ENCODE data around the gene SURF1. TPM values are rescaled to one million over a fixed set of nuclear protein-coding genes. Genes with fewer than 3 reads are reported as not detected.

SURF1 gene
- total RNA-seq, 1 experiment from 2014 or later: 57.5 TPM

- Mint-ChIP-seq H3K4me3 (ENCODE audit: unreplicated experiment) (peak overlapping the region; percentile 89), H3K27ac (ENCODE audit: unreplicated experiment) (peak overlapping the region; percentile 96), H3K4me1 (ENCODE audit: low read depth, unreplicated experiment) (peaks cover 21% of the 10 kb centered on the region), H3K9me3 (ENCODE audit: unreplicated experiment) (no peaks in the 10 kb centered on the region), H3K27me3 (ENCODE audit: insufficient read depth, unreplicated experiment) (no peaks in the 10 kb centered on the region), H3K36me3 (ENCODE audit: insufficient read depth, unreplicated experiment) (peaks cover 60% of the 10 kb centered on the region)
- no peaks in the 10 kb centered on the region for H3K9me3 ChIP-seq
- no peaks in the 10 kb centered on the region for H3K27me3 ChIP-seq (replicated peaks; ENCODE audit: control insufficient read depth, insufficient read depth, low read length)
- ChIA-PET CTCF (interaction anchor here (0.9 kb wide), 1 partner anchor 85 kb away, joined by 4 read pairs; the partner anchor contains the start of gene CACFD1), POLR2A (interaction anchor here (0.9 to 1.3 kb wide), 2 partner anchors 27 to 85 kb away, joined by 3 to 5 read pairs; partner anchors contain the start of genes CACFD1, MED22 and RPL7A)
- TF ChIP-seq CTCF (IDR thresholded peaks at IDR 0.05; ENCODE audit: insufficient read depth in 1 of 2, low read depth in 1 of 2, low read length in 1 of 2, severe bottlenecking in 1 of 2, unreplicated experiment in 1 of 2): no peak
- TSS peak; percentile 58 for BruUV-seq (replicated peaks)
- intact Hi-C loops (cut with micrococcal nuclease; ENCODE audit: unreplicated experiment): no loop called here
- H3K36me3 ChIP-seq (ENCODE audit: control insufficient read depth, insufficient read depth, low read length): peaks cover 5% of the 10 kb centered on the region; the same call in 1 of the 2 replicates
- peak overlapping the region; percentile 58 for H3K4me3 ChIP-seq (ENCODE audit: low read depth, low read length)
- no peak for DNase-seq
- peaks cover 6% of the 10 kb centered on the region; the same call in 1 of the 2 replicates for H3K4me1 ChIP-seq
These were observed 18.4 kb upstream of the SURF1 start for GRCh38 chr9:133374612-133375115.

DNA sequence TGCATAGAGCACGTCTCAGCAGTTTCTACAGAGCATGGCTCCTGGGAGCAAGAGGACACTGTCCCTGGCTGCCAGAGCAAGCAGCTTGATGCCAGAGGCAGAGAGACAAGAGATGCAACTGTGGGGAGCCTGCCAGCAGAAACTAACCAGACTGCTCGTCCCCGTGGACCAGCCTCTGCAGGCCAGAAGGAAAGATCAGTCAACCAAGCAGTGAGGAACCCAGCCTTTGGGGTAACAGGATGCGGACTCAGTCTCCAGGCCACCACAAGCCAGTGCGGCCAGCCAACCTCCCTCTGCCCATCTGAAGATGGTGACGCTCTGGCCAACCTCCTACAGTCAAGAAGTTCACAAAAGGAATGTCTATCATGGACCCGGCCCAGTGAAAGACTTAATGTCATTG, 15.9 kb upstream of the SURF1 start:
- H3K27me3 Mint-ChIP-seq (ENCODE audit: insufficient read depth, unreplicated experiment): no peaks in the 10 kb centered on the region
- no peak for TF ChIP-seq CTCF (IDR thresholded peaks at IDR 0.05; ENCODE audit: insufficient read depth in 1 of 2, low read depth in 1 of 2, low read length in 1 of 2, severe bottlenecking in 1 of 2, unreplicated experiment in 1 of 2)
- H3K27ac Mint-ChIP-seq (ENCODE audit: unreplicated experiment): peak overlapping the region; percentile 29
- H3K4me1 Mint-ChIP-seq (ENCODE audit: low read depth, unreplicated experiment): peaks cover 24% of the 10 kb centered on the region
- H3K36me3 Mint-ChIP-seq (ENCODE audit: insufficient read depth, unreplicated experiment): peaks cover 81% of the 10 kb centered on the region
- H3K4me1 ChIP-seq: peaks cover 6% of the 10 kb centered on the region; the same call in 1 of the 2 replicates
- no peak for DNase-seq
- H3K9me3 ChIP-seq: no peaks in the 10 kb centered on the region
- intact Hi-C loops (cut with micrococcal nuclease; ENCODE audit: unreplicated experiment): no loop called here
- peaks cover 8% of the 10 kb centered on the region for H3K36me3 ChIP-seq (ENCODE audit: control insufficient read depth, insufficient read depth, low read length)
- POLR2A ChIA-PET: no interaction called here
- CTCF ChIA-PET: interaction anchor here (0.8 kb wide), 1 partner anchor 16 kb away, joined by 3 read pairs; the partner anchor contains the start of gene SURF1
- no peak overlapping the region for H3K4me3 Mint-ChIP-seq (ENCODE audit: unreplicated experiment)
- H3K4me3 ChIP-seq (ENCODE audit: low read depth, low read length): no peak overlapping the region
- no peaks in the 10 kb centered on the region for H3K27me3 ChIP-seq (replicated peaks; ENCODE audit: control insufficient read depth, insufficient read depth, low read length)
- BruUV-seq (replicated peaks): no TSS peak
- no peaks in the 10 kb centered on the region for H3K9me3 Mint-ChIP-seq (ENCODE audit: unreplicated experiment)

DNA sequence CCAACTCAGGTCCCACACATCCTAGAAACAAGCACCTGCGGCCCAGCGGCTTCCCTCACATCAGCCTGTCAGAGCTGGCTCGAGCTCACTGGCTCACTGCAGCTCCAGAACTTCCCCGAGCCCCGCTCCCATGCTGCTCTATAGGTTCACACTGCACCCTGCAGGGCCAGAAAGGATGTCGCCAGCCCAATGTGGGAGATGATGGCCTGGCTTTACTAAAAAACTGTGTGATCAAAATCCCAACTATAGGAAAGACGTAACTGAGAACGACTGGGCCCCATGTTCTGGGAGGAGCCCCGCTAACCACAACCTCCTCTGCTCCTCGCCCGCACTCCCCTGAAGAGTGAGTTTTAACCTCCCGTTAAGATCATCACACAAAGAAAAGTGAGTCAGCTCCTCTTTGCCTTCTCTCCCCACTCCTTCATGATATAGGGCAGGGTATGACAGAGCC, 15.0 kb upstream of the SURF1 start:
- TF ChIP-seq CTCF (IDR thresholded peaks at IDR 0.05; ENCODE audit: insufficient read depth in 1 of 2, low read depth in 1 of 2, low read length in 1 of 2, severe bottlenecking in 1 of 2, unreplicated experiment in 1 of 2): no peak
- Mint-ChIP-seq H3K4me1 (ENCODE audit: low read depth, unreplicated experiment) (peaks cover 24% of the 10 kb centered on the region), H3K27me3 (ENCODE audit: insufficient read depth, unreplicated experiment) (no peaks in the 10 kb centered on the region), H3K9me3 (ENCODE audit: unreplicated experiment) (no peaks in the 10 kb centered on the region), H3K4me3 (ENCODE audit: unreplicated experiment) (no peak overlapping the region), H3K36me3 (ENCODE audit: insufficient read depth, unreplicated experiment) (peaks cover 81% of the 10 kb centered on the region), H3K27ac (ENCODE audit: unreplicated experiment) (no peak overlapping the region)
- Histone ChIP-seq H3K9me3 (no peaks in the 10 kb centered on the region), H3K4me3 (ENCODE audit: low read depth, low read length) (no peak overlapping the region), H3K27me3 (replicated peaks; ENCODE audit: control insufficient read depth, insufficient read depth, low read length) (no peaks in the 10 kb centered on the region), H3K4me1 (peaks cover 6% of the 10 kb centered on the region; the same call in 1 of the 2 replicates), H3K36me3 (ENCODE audit: control insufficient read depth, insufficient read depth, low read length) (peaks cover 9% of the 10 kb centered on the region)
- no peak for DNase-seq
- no TSS peak for BruUV-seq (replicated peaks)
- POLR2A ChIA-PET: no interaction called here
- CTCF ChIA-PET: interaction anchor here (0.8 to 1.1 kb wide), 2 partner anchors 16 to 186 kb away, joined by 3 to 5 read pairs; partner anchors contain the start of gene SURF1
- intact Hi-C loops (cut with micrococcal nuclease; ENCODE audit: unreplicated experiment): no loop called here

Measured in Caco-2 (cell line).